IMR-90 (cell line): ENCODE results near the gene TXNDC16. TPM values are rescaled to one million over a fixed set of nuclear protein-coding genes. Genes with fewer than 3 reads are reported as not detected.

ENCODE experiments used
- ATAC-seq: fragments of 200-7000 bp; cut with Tn5 transposase; 2 replicates; pipeline ENCODE4 v1.9.1; 2020; ENCODE audit warnings: low read depth, mild to moderate bottlenecking, moderate library complexity
- BruUV-seq: library from RNA; stranded (reverse); fragments of 400-500 nt; replicated peaks from 2 replicates; lab custom pipeline; 2021; lab: Mats Ljungman, UMichigan
- CTCF ChIA-PET: fragments of 300-600 bp; formaldehyde crosslinking; extraction: SDS; loops from one replicate; lab custom pipeline; 2021; ENCODE audit warnings: antibody characterized with exemption; lab: Yijun Ruan, JAX
- POLR2A ChIA-PET: fragments of 300-600 bp; sonication (Branson Sonifier 250); formaldehyde crosslinking; loops from one replicate; lab custom pipeline; 2022; ENCODE audit warnings: antibody characterized with exemption; ENCODE audit not compliant: unreplicated experiment; lab: Charles Lee
- DNase-seq: peaks from one replicate; pipeline ENCODE4 v3.0.0; 2013
- H2AFZ ChIP-seq: replicated peaks from 2 replicates; pipeline ENCODE3; 2013; ENCODE audit warnings: low read length, mild to moderate bottlenecking; ENCODE audit not compliant: poor library complexity
- H2AK5ac ChIP-seq: 2 replicates; pipeline ENCODE4 v1.6.1; 2013; ENCODE audit warnings: low read depth, low read length, inconsistent platforms
- H2AK9ac ChIP-seq: replicated peaks from 2 replicates; pipeline ENCODE3; 2013; ENCODE audit warnings: mild to moderate bottlenecking, low read depth, low read length, moderate library complexity; ENCODE audit not compliant: poor library complexity
- H2BK120ac ChIP-seq: 2 replicates; pipeline ENCODE4 v1.6.1; 2013; ENCODE audit warnings: low read depth, low read length, inconsistent platforms
- H2BK15ac ChIP-seq: 3 replicates; pipeline ENCODE4 v1.6.1; 2013; ENCODE audit warnings: low read depth, low read length, inconsistent platforms
- H2BK20ac ChIP-seq: 2 replicates; pipeline ENCODE4 v1.6.1; 2013; ENCODE audit warnings: low read depth, mild to moderate bottlenecking, inconsistent platforms, low read length, moderate library complexity
- H2BK5ac ChIP-seq: 2 replicates; pipeline ENCODE4 v1.6.1; 2013; ENCODE audit warnings: mild to moderate bottlenecking, low read depth, low read length, inconsistent platforms; ENCODE audit not compliant: poor library complexity, severe bottlenecking
- H3K14ac ChIP-seq: replicated peaks from 2 replicates; pipeline ENCODE4 v1.6.1; 2013; ENCODE audit warnings: low read depth, low read length, inconsistent platforms
- H3K18ac ChIP-seq: 2 replicates; pipeline ENCODE4 v1.6.1; 2013; ENCODE audit warnings: low read depth, low read length, control low read depth
- H3K23ac ChIP-seq: 2 replicates; pipeline ENCODE4 v1.6.1; 2013; ENCODE audit warnings: low read depth, low read length, inconsistent platforms
- H3K27ac ChIP-seq: 2 replicates; pipeline ENCODE4 v1.5.1; 2013; ENCODE audit warnings: mild to moderate bottlenecking, control low read depth, low read length; ENCODE audit not compliant: insufficient read depth
- H3K27me3 ChIP-seq: 2 replicates; pipeline ENCODE4 v1.6.1; 2013; ENCODE audit warnings: low read length; ENCODE audit not compliant: control insufficient read depth, insufficient read depth
- H3K36me3 ChIP-seq: 2 replicates; pipeline ENCODE4 v1.6.1; 2013; ENCODE audit warnings: low read length, mixed read lengths; ENCODE audit not compliant: control insufficient read depth, insufficient read depth
- H3K4ac ChIP-seq: 2 replicates; pipeline ENCODE4 v1.6.1; 2013; ENCODE audit warnings: low read depth, low read length, inconsistent platforms
- H3K4me1 ChIP-seq: 2 replicates; pipeline ENCODE4 v1.6.1; 2013; ENCODE audit warnings: low read length, mixed read lengths; ENCODE audit not compliant: control insufficient read depth, insufficient read depth
- H3K4me2 ChIP-seq: 2 replicates; pipeline ENCODE4 v1.6.1; 2013; ENCODE audit warnings: low read depth, mild to moderate bottlenecking, control low read depth, low read length, moderate library complexity
- H3K4me3 ChIP-seq: 2 replicates; pipeline ENCODE4 v1.5.1; 2013; ENCODE audit warnings: low read depth, mild to moderate bottlenecking, control low read depth, low read length, moderate library complexity; ENCODE audit not compliant: insufficient read depth
- H3K56ac ChIP-seq: 2 replicates; pipeline ENCODE4 v1.6.1; 2013; ENCODE audit warnings: low read length, inconsistent platforms; ENCODE audit not compliant: insufficient read depth; ENCODE audit errors: extremely low read depth
- H3K79me1 ChIP-seq, 2 experiments: 2 replicates each; pipeline ENCODE4 v1.6.1; 2013; ENCODE audit warnings: low read length in 2 of 2, inconsistent platforms in 1 of 2, low read depth in 1 of 2
- H3K9ac ChIP-seq: 2 replicates; pipeline ENCODE4 v1.6.1; 2013; ENCODE audit warnings: low read depth, low read length, control low read depth
- H3K9me1 ChIP-seq: 2 replicates; pipeline ENCODE4 v1.6.1; 2013; ENCODE audit warnings: low read length, inconsistent platforms; ENCODE audit not compliant: insufficient read depth
- H3K9me3 ChIP-seq: 2 replicates; pipeline ENCODE4 v1.6.1; 2013; ENCODE audit warnings: low read length; ENCODE audit not compliant: control insufficient read depth, insufficient read depth
- H4K20me1 ChIP-seq: 2 replicates; pipeline ENCODE4 v1.6.1; 2013; ENCODE audit warnings: low read length, inconsistent platforms; ENCODE audit not compliant: insufficient read depth
- H4K5ac ChIP-seq: 2 replicates; pipeline ENCODE4 v1.6.1; 2013; ENCODE audit warnings: mild to moderate bottlenecking, low read depth, low read length, control low read depth
- H4K8ac ChIP-seq, 2 experiments: 2 replicates each; pipeline ENCODE4 v1.6.1; 2013; ENCODE audit warnings: low read depth in 2 of 2, low read length in 2 of 2, control low read depth in 1 of 2, inconsistent platforms in 1 of 2
- H4K91ac ChIP-seq: 2 replicates; pipeline ENCODE4 v1.6.1; 2013; ENCODE audit warnings: low read depth, low read length, inconsistent platforms; ENCODE audit not compliant: insufficient read depth
- CEBPB ChIP-seq: IDR thresholded peaks from 2 replicates; pipeline ENCODE4 v1.6.1; 2012; ENCODE audit warnings: low read depth, low read length, improper control_type of control experiment
- ELK1 ChIP-seq: fragments of 150-350 bp; IDR thresholded peaks from 2 replicates; pipeline ENCODE4 v1.6.1; 2016; ENCODE audit warnings: low read depth, mild to moderate bottlenecking, low read length, moderate library complexity, borderline replicate concordance
- MXI1 ChIP-seq: IDR thresholded peaks from 2 replicates; pipeline ENCODE4 v1.6.1; 2012; ENCODE audit warnings: low read depth, mild to moderate bottlenecking, low read length, moderate library complexity, borderline replicate concordance
- NFE2L2 ChIP-seq: fragments of 150-350 bp; IDR thresholded peaks from 2 replicates; pipeline ENCODE4 v1.6.1; 2016; ENCODE audit warnings: low read depth, mild to moderate bottlenecking, low read length
- RCOR1 ChIP-seq: IDR thresholded peaks from 2 replicates; pipeline ENCODE4 v1.6.1; 2012; ENCODE audit warnings: mild to moderate bottlenecking, low read length, improper control_type of control experiment; ENCODE audit not compliant: insufficient replicate concordance
- SMC3 ChIP-seq: fragments of 150-350 bp; IDR thresholded peaks from 2 replicates; pipeline ENCODE4 v1.6.1; 2016; ENCODE audit warnings: low read depth, mild to moderate bottlenecking, antibody characterized with exemption, low read length, moderate library complexity
- WGBS, 2 experiments: methylation state at CpG; one replicate each; pipeline versions ENCODE4 v1.1.5 to v1.1.7; 2013; ENCODE audit warnings: missing lambda C conversion rate in 2 of 2; ENCODE audit not compliant: insufficient read length in 1 of 2; ENCODE audit errors: extremely low coverage in 2 of 2; 5-methylcytosine and 5-hydroxymethylcytosine counted together
- dilution Hi-C: fragments of 300-500 bp; cut with HindIII; formaldehyde crosslinking; loops from one replicate; pipeline ENCODE4 v1.14.3; 2018; ENCODE audit warnings: low sequenced_read_pairs; ENCODE audit not compliant: unreplicated experiment
- in situ Hi-C: fragments of 300-500 bp; cut with MboI; formaldehyde crosslinking; loops from 3 replicates; pipeline ENCODE4 v1.14.3; 2019; ENCODE audit warnings: low sequenced_read_pairs, inconsistent platforms, mixed read lengths
- intact Hi-C: fragments of 100-400 bp; cut with micrococcal nuclease; formaldehyde crosslinking; loops from 2 replicates; pipeline ENCODE4 v1.10.0; 2022
- polyA plus RNA-seq, 3 experiments: library from polyadenylated mRNA; depleted of rRNA; stranded (reverse); fragments of >200 nt; gene quantifications; 2 replicates each; pipeline ENCODE4 v1.2.3, GENCODE V29; 2012; ENCODE audit warnings: low replicate concordance in 1 of 3
- total RNA-seq: library from RNA; depleted of rRNA; stranded (reverse); fragments of >200 nt; gene quantifications from 2 replicates; pipeline ENCODE4 v1.2.3, GENCODE V29; 2012

Gene TXNDC16
- total and polyA plus RNA-seq, 2 of the 4 experiments (the other 2 are of a cell fraction) = 1.4 TPM

- Histone ChIP-seq H3K79me1 (peaks cover 0 to 13% of the 10 kb centered on the region in 2 experiments; a peak in 2 of 4 replicates), H3K27ac (no peak overlapping the region), H2BK15ac (no peak overlapping the region), H2AK9ac (no peak overlapping the region), H3K36me3 (no peaks in the 10 kb centered on the region), H3K4me2 (no peak overlapping the region), H3K4ac (no peak overlapping the region), H4K20me1 (no peaks in the 10 kb centered on the region), H3K27me3 (no peaks in the 10 kb centered on the region), H3K23ac (no peak overlapping the region), H2BK20ac (no peak overlapping the region), H4K8ac (no peak overlapping the region), H3K18ac (no peak overlapping the region), H3K4me3 (no peak overlapping the region), H2AK5ac (no peak overlapping the region), H2BK120ac (no peak overlapping the region), H4K91ac (no peak overlapping the region), H2AFZ (no peak overlapping the region), H3K56ac (no peak overlapping the region), H3K14ac (no peak overlapping the region), H3K4me1 (no peaks in the 10 kb centered on the region), H3K9me1 (no peaks in the 10 kb centered on the region; the same call in 1 of the 2 replicates), H4K5ac (no peak overlapping the region), H2BK5ac (no peak overlapping the region), H3K9ac (no peak overlapping the region), H3K9me3 (no peaks in the 10 kb centered on the region)
- WGBS, 2 experiments = 80% methylated on average over 1 of the region's 3 CpGs; no CpG with 5 or more reads in 1 of the 2 experiments
- dilution Hi-C loops = no loop called here
- DNase-seq = no peak
- intact Hi-C loops = loop anchor here (5.0 kb wide), 1 partner anchor 233 kb away; no protein-coding TSS in a partner anchor
- in situ Hi-C loops = no loop called here
- ChIA-PET CTCF (no interaction called here), POLR2A (no interaction called here)
- no peak for ATAC-seq
- no TSS peak for BruUV-seq
- TF ChIP-seq MXI1 (no peak), NFE2L2 (no peak), CEBPB (no peak), SMC3 (no peak), RCOR1 (no peak), ELK1 (no peak)
These were observed 1.6 kb downstream of the TXNDC16 start for GRCh38 chr14:52550661-52551060.
